IMR-90 (cell line): ENCODE results near the gene TTC23L. TPM values are rescaled to one million over a fixed set of nuclear protein-coding genes. Genes with fewer than 3 reads are reported as not detected.

Experiments used
- ATAC-seq: fragments of 200-7000 bp; cut with Tn5 transposase; 2 replicates; pipeline ENCODE4 v1.9.1; 2020; ENCODE audit warnings: low read depth, mild to moderate bottlenecking, moderate library complexity
- BruUV-seq: library from RNA; stranded (reverse); fragments of 400-500 nt; replicated peaks from 2 replicates; lab custom pipeline; 2021; lab: Mats Ljungman, UMichigan
- CTCF ChIA-PET: fragments of 300-600 bp; formaldehyde crosslinking; extraction: SDS; loops from one replicate; lab custom pipeline; 2021; ENCODE audit warnings: antibody characterized with exemption; lab: Yijun Ruan, JAX
- POLR2A ChIA-PET: fragments of 300-600 bp; sonication (Branson Sonifier 250); formaldehyde crosslinking; loops from one replicate; lab custom pipeline; 2022; ENCODE audit warnings: antibody characterized with exemption; ENCODE audit not compliant: unreplicated experiment; lab: Charles Lee
- DNase-seq: peaks from one replicate; pipeline ENCODE4 v3.0.0; 2013
- H2AFZ ChIP-seq: replicated peaks from 2 replicates; pipeline ENCODE3; 2013; ENCODE audit warnings: low read length, mild to moderate bottlenecking; ENCODE audit not compliant: poor library complexity
- H2AK5ac ChIP-seq: 2 replicates; pipeline ENCODE4 v1.6.1; 2013; ENCODE audit warnings: low read depth, low read length, inconsistent platforms
- H2AK9ac ChIP-seq: replicated peaks from 2 replicates; pipeline ENCODE3; 2013; ENCODE audit warnings: mild to moderate bottlenecking, low read depth, low read length, moderate library complexity; ENCODE audit not compliant: poor library complexity
- H2BK120ac ChIP-seq: 2 replicates; pipeline ENCODE4 v1.6.1; 2013; ENCODE audit warnings: low read depth, low read length, inconsistent platforms
- H2BK15ac ChIP-seq: 3 replicates; pipeline ENCODE4 v1.6.1; 2013; ENCODE audit warnings: low read depth, low read length, inconsistent platforms
- H2BK20ac ChIP-seq: 2 replicates; pipeline ENCODE4 v1.6.1; 2013; ENCODE audit warnings: low read depth, mild to moderate bottlenecking, inconsistent platforms, low read length, moderate library complexity
- H2BK5ac ChIP-seq: 2 replicates; pipeline ENCODE4 v1.6.1; 2013; ENCODE audit warnings: mild to moderate bottlenecking, low read depth, low read length, inconsistent platforms; ENCODE audit not compliant: poor library complexity, severe bottlenecking
- H3K14ac ChIP-seq: replicated peaks from 2 replicates; pipeline ENCODE4 v1.6.1; 2013; ENCODE audit warnings: low read depth, low read length, inconsistent platforms
- H3K18ac ChIP-seq: 2 replicates; pipeline ENCODE4 v1.6.1; 2013; ENCODE audit warnings: low read depth, low read length, control low read depth
- H3K23ac ChIP-seq: 2 replicates; pipeline ENCODE4 v1.6.1; 2013; ENCODE audit warnings: low read depth, low read length, inconsistent platforms
- H3K27ac ChIP-seq: 2 replicates; pipeline ENCODE4 v1.5.1; 2013; ENCODE audit warnings: mild to moderate bottlenecking, control low read depth, low read length; ENCODE audit not compliant: insufficient read depth
- H3K27me3 ChIP-seq: 2 replicates; pipeline ENCODE4 v1.6.1; 2013; ENCODE audit warnings: low read length; ENCODE audit not compliant: control insufficient read depth, insufficient read depth
- H3K36me3 ChIP-seq: 2 replicates; pipeline ENCODE4 v1.6.1; 2013; ENCODE audit warnings: low read length, mixed read lengths; ENCODE audit not compliant: control insufficient read depth, insufficient read depth
- H3K4ac ChIP-seq: 2 replicates; pipeline ENCODE4 v1.6.1; 2013; ENCODE audit warnings: low read depth, low read length, inconsistent platforms
- H3K4me1 ChIP-seq: 2 replicates; pipeline ENCODE4 v1.6.1; 2013; ENCODE audit warnings: low read length, mixed read lengths; ENCODE audit not compliant: control insufficient read depth, insufficient read depth
- H3K4me2 ChIP-seq: 2 replicates; pipeline ENCODE4 v1.6.1; 2013; ENCODE audit warnings: low read depth, mild to moderate bottlenecking, control low read depth, low read length, moderate library complexity
- H3K4me3 ChIP-seq: 2 replicates; pipeline ENCODE4 v1.5.1; 2013; ENCODE audit warnings: low read depth, mild to moderate bottlenecking, control low read depth, low read length, moderate library complexity; ENCODE audit not compliant: insufficient read depth
- H3K56ac ChIP-seq: 2 replicates; pipeline ENCODE4 v1.6.1; 2013; ENCODE audit warnings: low read length, inconsistent platforms; ENCODE audit not compliant: insufficient read depth; ENCODE audit errors: extremely low read depth
- H3K79me1 ChIP-seq, 2 experiments: 2 replicates each; pipeline ENCODE4 v1.6.1; 2013; ENCODE audit warnings: low read length in 2 of 2, inconsistent platforms in 1 of 2, low read depth in 1 of 2
- H3K9ac ChIP-seq: 2 replicates; pipeline ENCODE4 v1.6.1; 2013; ENCODE audit warnings: low read depth, low read length, control low read depth
- H3K9me1 ChIP-seq: 2 replicates; pipeline ENCODE4 v1.6.1; 2013; ENCODE audit warnings: low read length, inconsistent platforms; ENCODE audit not compliant: insufficient read depth
- H3K9me3 ChIP-seq: 2 replicates; pipeline ENCODE4 v1.6.1; 2013; ENCODE audit warnings: low read length; ENCODE audit not compliant: control insufficient read depth, insufficient read depth
- H4K20me1 ChIP-seq: 2 replicates; pipeline ENCODE4 v1.6.1; 2013; ENCODE audit warnings: low read length, inconsistent platforms; ENCODE audit not compliant: insufficient read depth
- H4K5ac ChIP-seq: 2 replicates; pipeline ENCODE4 v1.6.1; 2013; ENCODE audit warnings: mild to moderate bottlenecking, low read depth, low read length, control low read depth
- H4K8ac ChIP-seq, 2 experiments: 2 replicates each; pipeline ENCODE4 v1.6.1; 2013; ENCODE audit warnings: low read depth in 2 of 2, low read length in 2 of 2, control low read depth in 1 of 2, inconsistent platforms in 1 of 2
- H4K91ac ChIP-seq: 2 replicates; pipeline ENCODE4 v1.6.1; 2013; ENCODE audit warnings: low read depth, low read length, inconsistent platforms; ENCODE audit not compliant: insufficient read depth
- CEBPB ChIP-seq: IDR thresholded peaks from 2 replicates; pipeline ENCODE4 v1.6.1; 2012; ENCODE audit warnings: low read depth, low read length, improper control_type of control experiment
- CHD1 ChIP-seq: IDR thresholded peaks from 2 replicates; pipeline ENCODE4 v1.6.1; 2012; ENCODE audit warnings: low read depth, low read length, improper control_type of control experiment
- FOS ChIP-seq: fragments of 150-350 bp; IDR thresholded peaks from 2 replicates; pipeline ENCODE4 v1.6.1; 2016; ENCODE audit warnings: low read depth, low read length
- MAFK ChIP-seq: IDR thresholded peaks from 2 replicates; pipeline ENCODE4 v1.6.1; 2012; ENCODE audit warnings: low read depth, low read length, improper control_type of control experiment
- MXI1 ChIP-seq: IDR thresholded peaks from 2 replicates; pipeline ENCODE4 v1.6.1; 2012; ENCODE audit warnings: low read depth, mild to moderate bottlenecking, low read length, moderate library complexity, borderline replicate concordance
- POLR2A ChIP-seq: IDR thresholded peaks from 2 replicates; pipeline ENCODE4 v1.6.1; 2012; ENCODE audit warnings: mild to moderate bottlenecking, low read depth, low read length
- RAD21 ChIP-seq: IDR thresholded peaks from 2 replicates; pipeline ENCODE4 v1.6.1; 2012; ENCODE audit warnings: low read length, improper control_type of control experiment
- RCOR1 ChIP-seq: IDR thresholded peaks from 2 replicates; pipeline ENCODE4 v1.6.1; 2012; ENCODE audit warnings: mild to moderate bottlenecking, low read length, improper control_type of control experiment; ENCODE audit not compliant: insufficient replicate concordance
- SMC3 ChIP-seq: fragments of 150-350 bp; IDR thresholded peaks from 2 replicates; pipeline ENCODE4 v1.6.1; 2016; ENCODE audit warnings: low read depth, mild to moderate bottlenecking, antibody characterized with exemption, low read length, moderate library complexity
- WGBS, 2 experiments: methylation state at CpG; one replicate each; pipeline versions ENCODE4 v1.1.5 to v1.1.7; 2013; ENCODE audit warnings: missing lambda C conversion rate in 2 of 2; ENCODE audit not compliant: insufficient read length in 1 of 2; ENCODE audit errors: extremely low coverage in 2 of 2; 5-methylcytosine and 5-hydroxymethylcytosine counted together
- dilution Hi-C: fragments of 300-500 bp; cut with HindIII; formaldehyde crosslinking; loops from one replicate; pipeline ENCODE4 v1.14.3; 2018; ENCODE audit warnings: low sequenced_read_pairs; ENCODE audit not compliant: unreplicated experiment
- in situ Hi-C: fragments of 300-500 bp; cut with MboI; formaldehyde crosslinking; loops from 3 replicates; pipeline ENCODE4 v1.14.3; 2019; ENCODE audit warnings: low sequenced_read_pairs, inconsistent platforms, mixed read lengths
- intact Hi-C: fragments of 100-400 bp; cut with micrococcal nuclease; formaldehyde crosslinking; loops from 2 replicates; pipeline ENCODE4 v1.10.0; 2022
- polyA plus RNA-seq, 3 experiments: library from polyadenylated mRNA; depleted of rRNA; stranded (reverse); fragments of >200 nt; gene quantifications; 2 replicates each; pipeline ENCODE4 v1.2.3, GENCODE V29; 2012; ENCODE audit warnings: low replicate concordance in 1 of 3
- total RNA-seq: library from RNA; depleted of rRNA; stranded (reverse); fragments of >200 nt; gene quantifications from 2 replicates; pipeline ENCODE4 v1.2.3, GENCODE V29; 2012
- TF ChIP-seq, protein P1 (sequence below): conservative IDR thresholded peaks from 2 replicates; pipeline ENCODE4 v1.5.1; 2012; ENCODE audit warnings: mild to moderate bottlenecking, low read depth, low read length, improper control_type of control experiment
- TF ChIP-seq, protein P2 (sequence below): fragments of 150-350 bp; IDR thresholded peaks from 2 replicates; pipeline ENCODE4 v1.6.1; 2016; ENCODE audit warnings: low read depth, mild to moderate bottlenecking, low read length, moderate library complexity, borderline replicate concordance

TTC23L gene
- total and polyA plus RNA-seq, 2 of the 4 experiments (the other 2 are of a cell fraction), result under 0.01 TPM; not detected in 1

DNA sequence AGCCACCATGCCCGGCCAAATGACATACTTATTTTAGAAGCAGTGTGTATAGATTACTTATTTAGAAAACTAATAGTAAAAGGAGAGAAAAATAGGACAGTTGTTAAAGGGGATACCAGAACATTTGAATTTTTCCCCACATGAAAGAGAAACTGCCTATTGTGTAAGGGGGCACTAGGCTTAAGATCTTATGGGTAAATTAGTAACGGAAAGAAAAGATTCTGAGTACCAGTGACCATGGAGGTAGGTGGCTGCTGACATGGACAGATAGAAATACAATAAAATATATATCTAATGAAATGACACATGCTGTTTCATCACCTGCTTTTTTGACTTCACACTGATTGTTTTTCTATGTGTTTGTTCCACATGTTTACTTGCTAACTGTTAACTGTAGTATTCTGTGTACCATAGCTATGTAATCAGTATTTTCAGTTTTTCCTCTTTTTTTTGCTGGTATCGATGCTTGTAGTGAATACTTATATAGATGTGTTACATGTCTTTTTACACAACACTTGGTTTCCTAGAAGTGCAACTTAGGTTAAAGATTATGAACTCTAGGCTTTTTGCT, 87.4 kb downstream of the TTC23L start:
- TF ChIP-seq, protein P1, sequence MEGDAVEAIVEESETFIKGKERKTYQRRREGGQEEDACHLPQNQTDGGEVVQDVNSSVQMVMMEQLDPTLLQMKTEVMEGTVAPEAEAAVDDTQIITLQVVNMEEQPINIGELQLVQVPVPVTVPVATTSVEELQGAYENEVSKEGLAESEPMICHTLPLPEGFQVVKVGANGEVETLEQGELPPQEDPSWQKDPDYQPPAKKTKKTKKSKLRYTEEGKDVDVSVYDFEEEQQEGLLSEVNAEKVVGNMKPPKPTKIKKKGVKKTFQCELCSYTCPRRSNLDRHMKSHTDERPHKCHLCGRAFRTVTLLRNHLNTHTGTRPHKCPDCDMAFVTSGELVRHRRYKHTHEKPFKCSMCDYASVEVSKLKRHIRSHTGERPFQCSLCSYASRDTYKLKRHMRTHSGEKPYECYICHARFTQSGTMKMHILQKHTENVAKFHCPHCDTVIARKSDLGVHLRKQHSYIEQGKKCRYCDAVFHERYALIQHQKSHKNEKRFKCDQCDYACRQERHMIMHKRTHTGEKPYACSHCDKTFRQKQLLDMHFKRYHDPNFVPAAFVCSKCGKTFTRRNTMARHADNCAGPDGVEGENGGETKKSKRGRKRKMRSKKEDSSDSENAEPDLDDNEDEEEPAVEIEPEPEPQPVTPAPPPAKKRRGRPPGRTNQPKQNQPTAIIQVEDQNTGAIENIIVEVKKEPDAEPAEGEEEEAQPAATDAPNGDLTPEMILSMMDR, result no peak
- TF ChIP-seq RCOR1 (no peak), CEBPB (no peak), MAFK (no peak), SMC3 (no peak), RAD21 (no peak), MXI1 (no peak), POLR2A (no peak), FOS (no peak), CHD1 (no peak)
- TF ChIP-seq, protein P2, sequence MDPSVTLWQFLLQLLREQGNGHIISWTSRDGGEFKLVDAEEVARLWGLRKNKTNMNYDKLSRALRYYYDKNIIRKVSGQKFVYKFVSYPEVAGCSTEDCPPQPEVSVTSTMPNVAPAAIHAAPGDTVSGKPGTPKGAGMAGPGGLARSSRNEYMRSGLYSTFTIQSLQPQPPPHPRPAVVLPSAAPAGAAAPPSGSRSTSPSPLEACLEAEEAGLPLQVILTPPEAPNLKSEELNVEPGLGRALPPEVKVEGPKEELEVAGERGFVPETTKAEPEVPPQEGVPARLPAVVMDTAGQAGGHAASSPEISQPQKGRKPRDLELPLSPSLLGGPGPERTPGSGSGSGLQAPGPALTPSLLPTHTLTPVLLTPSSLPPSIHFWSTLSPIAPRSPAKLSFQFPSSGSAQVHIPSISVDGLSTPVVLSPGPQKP, result no peak
- dilution Hi-C loops, result no loop called here
- intact Hi-C loops, result no loop called here
- Histone ChIP-seq H3K4me3 (no peak overlapping the region), H3K9me3 (no peaks in the 10 kb centered on the region), H2BK120ac (no peak overlapping the region), H3K4me2 (no peak overlapping the region), H3K14ac (no peak overlapping the region), H3K27ac (no peak overlapping the region), H2BK20ac (no peak overlapping the region), H3K9me1 (no peaks in the 10 kb centered on the region), H2AFZ (no peak overlapping the region), H4K20me1 (peaks cover 6% of the 10 kb centered on the region; the same call in 1 of the 2 replicates), H4K5ac (no peak overlapping the region), H3K18ac (no peak overlapping the region), H3K27me3 (no peaks in the 10 kb centered on the region), H3K36me3 (peaks cover 13% of the 10 kb centered on the region), H3K56ac (no peak overlapping the region), H2AK5ac (no peak overlapping the region), H4K91ac (no peak overlapping the region), H4K8ac (no peak overlapping the region), H3K23ac (no peak overlapping the region), H2AK9ac (no peak overlapping the region), H3K9ac (no peak overlapping the region), H3K79me1 (peaks cover 6 to 32% of the 10 kb centered on the region in 2 experiments), H2BK15ac (no peak overlapping the region), H3K4me1 (peaks cover 5% of the 10 kb centered on the region), H3K4ac (no peak overlapping the region), H2BK5ac (no peak overlapping the region)
- DNase-seq, result no peak
- in situ Hi-C loops, result no loop called here
- ChIA-PET POLR2A (interaction anchor here (0.6 kb wide), 1 partner anchor 24 kb away, joined by 6 read pairs; no protein-coding TSS in a partner anchor), CTCF (no interaction called here)
- WGBS, 2 experiments, result no CpG with 5 or more reads among the region's 3 CpGs
- BruUV-seq, result no TSS peak
- ATAC-seq, result no peak
